Measurements from ENCODE around the gene IFNLR1. TPM values are rescaled to one million over a fixed set of nuclear protein-coding genes. Genes with fewer than 3 reads are reported as not detected.

IFNLR1 gene
- total RNA-seq, 4 donors from 2014 or later = 0.93 to 2.8 (median 1.2) TPM

DNA sequence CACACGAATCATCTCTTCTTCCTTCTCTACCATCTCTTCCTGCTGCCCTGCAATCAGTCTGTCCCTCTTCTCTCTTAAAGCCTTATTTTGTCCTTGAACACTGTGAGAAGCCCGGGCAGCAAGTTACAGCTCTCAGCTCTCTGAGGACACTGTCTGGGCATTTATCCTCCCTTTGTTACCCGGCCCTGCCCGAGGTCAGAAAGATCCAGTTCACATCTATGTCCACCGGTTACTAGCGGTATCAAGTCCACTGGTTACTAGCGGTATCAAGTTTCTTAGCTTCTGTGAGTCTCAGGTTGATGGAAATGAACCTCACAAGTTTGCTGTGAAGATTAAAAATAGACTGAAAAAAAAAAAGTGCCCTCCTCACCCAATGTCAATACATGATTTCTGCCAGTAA, 18.8 kb downstream of the IFNLR1 start:
- WGBS, 2 donors (ENCODE audit: low coverage in 1 of 2) = 83 to 94% methylated on average over 7 of the region's 7 CpGs
- no peak for TF ChIP-seq EP300 (IDR thresholded peaks at IDR 0.05)
- TF ChIP-seq POLR2AphosphoS5 (IDR thresholded peaks at IDR 0.05) = no peak
- TF ChIP-seq, protein P1, sequence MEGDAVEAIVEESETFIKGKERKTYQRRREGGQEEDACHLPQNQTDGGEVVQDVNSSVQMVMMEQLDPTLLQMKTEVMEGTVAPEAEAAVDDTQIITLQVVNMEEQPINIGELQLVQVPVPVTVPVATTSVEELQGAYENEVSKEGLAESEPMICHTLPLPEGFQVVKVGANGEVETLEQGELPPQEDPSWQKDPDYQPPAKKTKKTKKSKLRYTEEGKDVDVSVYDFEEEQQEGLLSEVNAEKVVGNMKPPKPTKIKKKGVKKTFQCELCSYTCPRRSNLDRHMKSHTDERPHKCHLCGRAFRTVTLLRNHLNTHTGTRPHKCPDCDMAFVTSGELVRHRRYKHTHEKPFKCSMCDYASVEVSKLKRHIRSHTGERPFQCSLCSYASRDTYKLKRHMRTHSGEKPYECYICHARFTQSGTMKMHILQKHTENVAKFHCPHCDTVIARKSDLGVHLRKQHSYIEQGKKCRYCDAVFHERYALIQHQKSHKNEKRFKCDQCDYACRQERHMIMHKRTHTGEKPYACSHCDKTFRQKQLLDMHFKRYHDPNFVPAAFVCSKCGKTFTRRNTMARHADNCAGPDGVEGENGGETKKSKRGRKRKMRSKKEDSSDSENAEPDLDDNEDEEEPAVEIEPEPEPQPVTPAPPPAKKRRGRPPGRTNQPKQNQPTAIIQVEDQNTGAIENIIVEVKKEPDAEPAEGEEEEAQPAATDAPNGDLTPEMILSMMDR (IDR thresholded peaks at IDR 0.05) = no peak
- no peak for TF ChIP-seq POLR2A (IDR thresholded peaks at IDR 0.05)
- Histone ChIP-seq H3K27ac (no peak overlapping the region), H3K27me3 (no peaks in the 10 kb centered on the region), H3K36me3 (no peaks in the 10 kb centered on the region), H3K4me1 (no peaks in the 10 kb centered on the region), H3K9me3 (no peaks in the 10 kb centered on the region), H3K4me3 (no peak overlapping the region)
- ATAC-seq = no peak

DNA sequence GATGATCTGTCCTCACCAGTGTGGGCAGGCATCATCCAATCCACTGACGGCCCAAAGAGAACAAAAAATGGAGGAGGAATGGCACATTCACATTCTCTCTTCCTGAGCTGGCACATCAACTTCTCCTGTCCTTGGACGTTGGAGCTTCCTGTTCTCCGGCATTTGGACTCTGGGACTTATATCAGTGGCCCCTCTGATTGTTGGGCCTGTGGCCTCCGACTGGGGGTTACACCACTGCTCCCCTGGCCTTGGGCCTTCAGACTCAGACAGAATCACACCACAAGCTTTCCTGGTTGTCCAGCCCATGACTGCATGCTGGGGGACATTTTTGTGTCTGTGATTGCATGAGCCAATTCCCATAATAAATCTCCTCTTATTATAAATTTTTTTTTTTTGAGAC, 20.1 kb downstream of the IFNLR1 start:
- 60 to 65% methylated on average over 1 to 4 of the region's 4 CpGs for WGBS, 2 donors (ENCODE audit: low coverage in 1 of 2)
- TF ChIP-seq POLR2A (IDR thresholded peaks at IDR 0.05) (no peak), EP300 (IDR thresholded peaks at IDR 0.05) (no peak), POLR2AphosphoS5 (IDR thresholded peaks at IDR 0.05) (no peak)
- TF ChIP-seq, protein P1 (IDR thresholded peaks at IDR 0.05) = no peak
- Histone ChIP-seq H3K9me3 (no peaks in the 10 kb centered on the region), H3K4me1 (no peaks in the 10 kb centered on the region), H3K27ac (no peak overlapping the region), H3K4me3 (no peak overlapping the region), H3K36me3 (no peaks in the 10 kb centered on the region), H3K27me3 (no peaks in the 10 kb centered on the region)
- ATAC-seq = no peak

DNA sequence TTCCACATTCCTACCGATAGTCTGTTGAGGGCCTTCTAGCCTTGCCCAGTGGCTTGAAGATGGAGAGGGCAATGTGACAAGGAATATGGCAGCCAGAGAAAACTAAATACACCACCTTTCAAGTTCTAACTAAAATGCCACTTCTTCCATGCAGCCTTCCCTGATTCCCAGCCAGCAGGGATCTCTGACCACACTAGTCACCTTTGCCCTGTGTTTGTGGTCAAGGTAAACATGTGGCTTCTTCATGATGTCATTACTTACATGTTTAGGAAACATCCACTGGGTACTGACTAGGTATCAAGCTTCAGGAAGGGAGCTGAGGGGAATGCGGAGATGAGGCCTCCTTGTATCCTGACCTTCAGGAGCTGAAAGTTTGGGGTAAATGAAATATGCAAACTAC, 21.6 kb downstream of the IFNLR1 start:
- no peak overlapping the region for H3K27ac ChIP-seq
- H3K27me3 ChIP-seq = no peaks in the 10 kb centered on the region
- H3K36me3 ChIP-seq = no peaks in the 10 kb centered on the region
- no peaks in the 10 kb centered on the region for H3K9me3 ChIP-seq
- no peak for ATAC-seq
- TF ChIP-seq, protein P1 (IDR thresholded peaks at IDR 0.05) = no peak
- TF ChIP-seq EP300 (IDR thresholded peaks at IDR 0.05) (no peak), POLR2AphosphoS5 (IDR thresholded peaks at IDR 0.05) (no peak), POLR2A (IDR thresholded peaks at IDR 0.05) (no peak)
- WGBS, 2 donors (ENCODE audit: low coverage in 1 of 2) = 88 to 100% methylated on average over 1 to 2 of the region's 2 CpGs
- no peaks in the 10 kb centered on the region for H3K4me1 ChIP-seq
- H3K4me3 ChIP-seq = no peak overlapping the region

DNA sequence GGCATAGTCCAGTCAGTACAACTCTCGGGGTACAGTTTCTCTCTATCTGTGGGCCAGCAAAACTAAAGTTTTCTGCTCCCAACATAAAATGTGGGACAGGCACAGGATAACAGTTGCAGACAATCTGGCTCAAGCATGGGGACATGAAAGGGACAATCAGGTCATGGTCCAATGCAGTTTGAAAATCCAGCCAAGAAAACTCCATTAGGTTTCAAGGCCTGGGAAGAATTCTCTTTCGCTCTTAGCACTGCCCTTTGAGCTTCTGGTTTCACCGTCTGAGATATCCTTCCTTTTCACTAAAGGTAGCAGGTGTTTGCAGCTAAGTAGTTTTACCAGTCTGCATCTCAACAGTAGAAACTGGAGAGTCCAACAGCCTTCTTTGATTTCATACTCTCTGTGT, 23.1 kb downstream of the IFNLR1 start:
- no peak for TF ChIP-seq POLR2A (IDR thresholded peaks at IDR 0.05)
- no peak for TF ChIP-seq POLR2AphosphoS5 (IDR thresholded peaks at IDR 0.05)
- no peak for TF ChIP-seq EP300 (IDR thresholded peaks at IDR 0.05)
- TF ChIP-seq, protein P1 (IDR thresholded peaks at IDR 0.05) = no peak
- no peak overlapping the region for H3K4me3 ChIP-seq
- H3K36me3 ChIP-seq = no peaks in the 10 kb centered on the region
- no peak overlapping the region for H3K27ac ChIP-seq
- H3K4me1 ChIP-seq = no peaks in the 10 kb centered on the region
- 89 to 93% methylated on average over 3 of the region's 3 CpGs for WGBS, 2 donors (ENCODE audit: low coverage in 1 of 2)
- H3K9me3 ChIP-seq = no peaks in the 10 kb centered on the region
- H3K27me3 ChIP-seq = no peaks in the 10 kb centered on the region
- ATAC-seq = no peak

DNA sequence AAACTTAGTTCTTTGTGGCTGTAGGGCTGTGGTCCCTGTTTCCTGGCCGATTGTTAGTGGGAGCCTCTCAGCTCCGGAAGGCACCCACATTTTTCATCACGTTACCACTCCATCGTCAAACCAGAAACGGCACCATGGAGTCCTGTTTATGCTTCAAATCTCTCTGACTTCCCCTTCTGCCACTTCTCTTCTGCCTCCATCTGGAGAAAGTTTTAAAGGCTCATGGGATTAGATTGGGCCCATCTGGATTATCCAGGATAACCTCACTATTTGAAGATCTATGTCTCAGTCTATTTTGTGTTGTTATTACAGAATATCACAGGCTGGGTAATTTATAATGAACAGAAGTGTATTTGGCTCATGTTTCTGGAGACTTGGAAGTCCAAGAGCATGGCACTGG, 24.9 kb downstream of the IFNLR1 start:
- H3K4me1 ChIP-seq = no peaks in the 10 kb centered on the region
- no peak for TF ChIP-seq POLR2A (IDR thresholded peaks at IDR 0.05)
- no peak for TF ChIP-seq POLR2AphosphoS5 (IDR thresholded peaks at IDR 0.05)
- TF ChIP-seq, protein P1 (IDR thresholded peaks at IDR 0.05) = no peak
- TF ChIP-seq EP300 (IDR thresholded peaks at IDR 0.05) = no peak
- H3K4me3 ChIP-seq = no peak overlapping the region
- peaks cover 3% of the 10 kb centered on the region for H3K27me3 ChIP-seq
- H3K27ac ChIP-seq = no peak overlapping the region
- H3K9me3 ChIP-seq = no peaks in the 10 kb centered on the region
- no peaks in the 10 kb centered on the region for H3K36me3 ChIP-seq
- no peak for ATAC-seq
- WGBS, 2 donors (ENCODE audit: low coverage in 1 of 2) = 39% methylated on average over 5 of the region's 5 CpGs; no CpG with 5 or more reads in 1 of the 2 donors
